Stomach (tissue), 4 donors: ENCODE data around the gene RNLS.

ENCODE experiments used
- CTCF ChIP-seq, 7 experiments: fragments of 450-650 bp in 4 of 7; fragments of 200-600 bp in 3 of 7; sonication (generic) in 3 of 7; IDR thresholded peaks; one replicate each; pipeline ENCODE4 v1.5.1; 2016 to 2019; ENCODE audit warnings: antibody characterized with exemption in 7 of 7, control low read depth in 2 of 7, mild to moderate bottlenecking in 1 of 7
- EP300 ChIP-seq: sonication (generic); formaldehyde crosslinking; IDR thresholded peaks from one replicate; pipeline ENCODE4 v1.6.1; 2017; ENCODE audit warnings: antibody characterized with exemption
- POLR2A ChIP-seq, 4 donors: fragments of 450-650 bp; IDR thresholded peaks; one replicate each; pipeline ENCODE4 v1.6.1; 2016; ENCODE audit warnings: antibody characterized with exemption in 4 of 4, control low read depth in 2 of 4, mild to moderate bottlenecking in 1 of 4, moderate library complexity in 1 of 4
- POLR2AphosphoS5 ChIP-seq, 3 donors: sonication (generic); formaldehyde crosslinking; IDR thresholded peaks; one replicate each; pipeline ENCODE4 v1.6.1; 2016; ENCODE audit warnings: antibody characterized with exemption in 3 of 3

DNA sequence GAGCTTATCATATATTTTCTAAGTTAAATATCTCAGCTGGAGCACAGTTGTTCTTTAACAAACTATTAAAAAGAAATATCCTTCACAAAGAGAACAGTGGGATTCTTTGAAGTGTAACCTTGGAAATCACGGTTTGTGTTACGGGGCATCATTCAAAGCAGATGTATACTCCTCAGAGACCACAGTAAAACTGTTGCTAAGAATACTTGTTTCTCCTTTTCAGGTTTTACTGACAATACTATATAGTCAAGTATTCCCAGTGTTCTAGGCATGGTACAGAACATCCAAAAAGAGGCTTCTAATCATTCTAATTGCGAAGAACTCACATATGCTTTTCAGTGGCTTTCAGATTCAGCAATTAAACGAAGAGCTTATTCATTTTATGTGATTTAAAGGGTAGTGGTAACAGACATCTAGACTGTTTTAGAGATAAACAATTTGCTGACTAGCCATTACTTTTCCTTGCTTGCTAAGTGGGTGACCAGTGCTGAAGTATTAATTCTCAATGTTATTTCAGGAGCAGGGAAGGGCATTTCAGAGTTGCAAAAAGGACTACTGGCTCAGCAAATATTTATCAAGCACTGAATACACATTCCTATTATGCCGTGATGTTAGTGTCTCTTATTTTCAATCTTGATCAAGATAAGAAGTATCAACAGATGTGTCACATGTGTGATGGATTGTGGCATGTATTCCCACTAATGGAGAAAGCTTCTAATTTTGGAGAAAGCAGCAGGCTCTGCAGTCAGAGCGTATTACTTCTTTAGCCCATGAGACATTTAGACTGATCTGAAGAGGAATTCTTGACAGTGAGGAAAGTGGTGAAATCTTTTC, 236.8 kb downstream of the RNLS start:
- TF ChIP-seq POLR2A (IDR thresholded peaks at IDR 0.05) (no peak), CTCF (IDR thresholded peaks at IDR 0.05) (no peak), POLR2AphosphoS5 (IDR thresholded peaks at IDR 0.05) (no peak), EP300 (no peak)
